GM12878 (cell line): ENCODE measurements around the gene CENPX. TPM values are rescaled to one million over a fixed set of nuclear protein-coding genes. Genes with fewer than 3 reads are reported as not detected.
A peak's percentile ranks its signal among the peaks of the same experiment; 100 is the strongest.

Source experiments
- CBX3 ChIP-seq: fragments of 200-600 bp; sonication (generic); IDR thresholded peaks from 2 replicates; pipeline ENCODE4 v1.6.1; 2016; ENCODE audit warnings: low read depth, borderline replicate concordance
- E2F8 ChIP-seq: fragments of 450-650 bp; IDR thresholded peaks from 2 replicates; pipeline ENCODE4 v1.6.1; 2018; ENCODE audit warnings: mild to moderate bottlenecking, low read depth, moderate library complexity; ENCODE audit not compliant: partially characterized antibody
- ELK1 ChIP-seq: IDR thresholded peaks from 2 replicates; pipeline ENCODE4 v1.6.1; 2012; ENCODE audit warnings: low read depth, low read length, improper control_type of control experiment
- HDGF ChIP-seq: fragments of 450-650 bp; IDR thresholded peaks from 2 replicates; pipeline ENCODE4 v1.6.1; 2016; ENCODE audit warnings: antibody characterized with exemption
- IRF5 ChIP-seq: fragments of 450-650 bp; IDR thresholded peaks from 2 replicates; pipeline ENCODE4 v1.6.1; 2017; ENCODE audit warnings: borderline replicate concordance
- MAX ChIP-seq: IDR thresholded peaks from 2 replicates; pipeline ENCODE4 v1.6.1; 2012; ENCODE audit warnings: low read depth, low read length, improper control_type of control experiment
- NR2F1 ChIP-seq: fragments of 450-650 bp; conservative IDR thresholded peaks from 2 replicates; pipeline ENCODE4 v1.6.1; 2017; ENCODE audit warnings: mild to moderate bottlenecking
- RELA ChIP-seq: fragments of 450-650 bp; IDR thresholded peaks from 2 replicates; pipeline ENCODE4 v1.8.0; 2014; ENCODE audit warnings: borderline replicate concordance; ENCODE audit not compliant: partially characterized antibody
- SIN3A ChIP-seq: IDR thresholded peaks from 2 replicates; pipeline ENCODE4 v1.6.1; 2012; ENCODE audit warnings: low read depth, low read length, improper control_type of control experiment
- SMAD1 ChIP-seq: fragments of 450-650 bp; IDR thresholded peaks from 2 replicates; pipeline ENCODE4 v1.6.1; 2018; ENCODE audit warnings: mild to moderate bottlenecking, low read depth; ENCODE audit not compliant: partially characterized antibody
- TAF1 ChIP-seq: IDR thresholded peaks from 2 replicates; pipeline ENCODE4 v1.6.1; 2011; ENCODE audit warnings: mild to moderate bottlenecking, low read depth, low read length, borderline replicate concordance
- TBL1XR1 ChIP-seq: IDR thresholded peaks from 2 replicates; pipeline ENCODE4 v1.6.1; 2012; ENCODE audit warnings: low read depth, low read length, improper control_type of control experiment
- YY1 ChIP-seq: IDR thresholded peaks from 2 replicates; pipeline ENCODE4 v1.6.1; 2011; ENCODE audit warnings: low read depth, mild to moderate bottlenecking, low read length
- ZBTB33 ChIP-seq: fragments of 450-650 bp; IDR thresholded peaks from 2 replicates; pipeline ENCODE4 v1.6.1; 2017; ENCODE audit warnings: mild to moderate bottlenecking
- ZNF622 ChIP-seq: fragments of 450-650 bp; IDR thresholded peaks from 2 replicates; pipeline ENCODE4 v1.6.1; 2017; ENCODE audit warnings: mild to moderate bottlenecking, inconsistent platforms
- ZNF687 ChIP-seq: fragments of 450-650 bp; IDR thresholded peaks from 2 replicates; pipeline ENCODE4 v1.6.1; 2017; ENCODE audit warnings: mild to moderate bottlenecking, moderate library complexity
- ZSCAN29 ChIP-seq: fragments of 450-650 bp; IDR thresholded peaks from 2 replicates; pipeline ENCODE4 v1.6.1; 2017; ENCODE audit warnings: mild to moderate bottlenecking, moderate library complexity
- polyA plus RNA-seq, 11 experiments: library from polyadenylated mRNA; depleted of rRNA in 4 of 11; unstranded in 6 of 11; stranded (reverse) in 5 of 11; fragments of >200 nt; fragmentation: Nextera tagmentation in 4 of 11; fragmentation: Illumina TruSeq in 1 of 11; extraction: Ambion mirVana in 4 of 11; extraction: Trizol in 1 of 11; gene quantifications; 1 replicate in 1 of 11; 2 replicates in 10 of 11; pipeline versions ENCODE4 v1.2.1 to v1.2.3, GENCODE V29; 2011 to 2016; ENCODE audit warnings: inconsistent platforms in 2 of 11, missing spikeins in 2 of 11, low read depth in 1 of 11
- total RNA-seq, 4 experiments: library from RNA; depleted of rRNA in 3 of 4; stranded (reverse); fragments of >200 nt in 3 of 4; fragmentation: Illumina TruSeq in 1 of 4; extraction: Trizol in 1 of 4; gene quantifications; 2 replicates each; pipeline versions ENCODE4 v1.2.1 to v1.2.3, GENCODE V29; 2013 to 2021

The CENPX gene
- total and polyA plus RNA-seq, 10 of the 15 experiments (the other 5 are each of a cell fraction or from before 2014, with no cell fraction given): 11.7 to 182 (median 71.9) TPM

GRCh38 chr17:81977211-81977808 lies 45.4 kb downstream of the CENPX start, which contains the start of gene ASPSCR1 (continued):
- TF ChIP-seq ZNF687 (peak; percentile 91), E2F8 (no peak), MAX (peak; percentile 94), IRF5 (no peak), SIN3A (peak; percentile 83), YY1 (peak; percentile 99), RELA (peak; percentile 91), ELK1 (peak; percentile 81), TBL1XR1 (peak; percentile 38; the same call in 1 of the 2 replicates), HDGF (no peak), ZBTB33 (no peak), SMAD1 (no peak), ZSCAN29 (no peak), TAF1 (peak; percentile 96), ZNF622 (no peak), NR2F1 (peak; percentile 72; the same call in 1 of the 2 replicates), CBX3 (no peak)
